KMS-11 (cell line): ENCODE data around the gene CPHXL.

Experiments
- H2AFZ ChIP-seq: fragments of 200-600 bp; sonication (generic); 2 replicates; pipeline ENCODE4 v1.6.1; 2016; ENCODE audit warnings: antibody characterized with exemption, mixed run types, low read depth
- H3K27ac ChIP-seq: fragments of 200-600 bp; sonication (generic); 2 replicates; pipeline ENCODE4 v1.6.1; 2016; ENCODE audit warnings: mild to moderate bottlenecking, mixed run types
- H3K27me3 ChIP-seq: fragments of 200-600 bp; sonication (generic); 2 replicates; pipeline ENCODE4 v1.6.1; 2017; ENCODE audit warnings: mild to moderate bottlenecking, low read depth, mixed run types, moderate library complexity; ENCODE audit not compliant: insufficient read depth
- H3K36me3 ChIP-seq: fragments of 200-600 bp; sonication (generic); 2 replicates; pipeline ENCODE4 v1.6.1; 2017; ENCODE audit warnings: mild to moderate bottlenecking, mixed run types; ENCODE audit not compliant: insufficient read depth
- H3K4me1 ChIP-seq: fragments of 200-600 bp; sonication (generic); 2 replicates; pipeline ENCODE4 v1.6.1; 2016; ENCODE audit warnings: mild to moderate bottlenecking, low read depth, mixed run types; ENCODE audit not compliant: poor library complexity, severe bottlenecking
- H3K4me2 ChIP-seq: fragments of 200-600 bp; sonication (generic); 2 replicates; pipeline ENCODE4 v1.7.0; 2016; ENCODE audit warnings: mild to moderate bottlenecking, mixed run types
- H3K4me3 ChIP-seq: fragments of 200-600 bp; sonication (generic); IDR thresholded peaks from 2 replicates; pipeline ENCODE4 v1.6.1; 2017; ENCODE audit warnings: low read depth, low read length, mixed read lengths; ENCODE audit not compliant: insufficient read depth
- H3K79me2 ChIP-seq: fragments of 200-600 bp; sonication (generic); 2 replicates; pipeline ENCODE4 v1.6.1; 2016; ENCODE audit warnings: low read depth, mixed run types; ENCODE audit not compliant: insufficient read depth
- H3K9ac ChIP-seq: fragments of 200-600 bp; sonication (generic); 2 replicates; pipeline ENCODE4 v1.6.1; 2016; ENCODE audit warnings: mild to moderate bottlenecking, mixed run types
- H4K20me1 ChIP-seq: fragments of 200-600 bp; sonication (generic); 2 replicates; pipeline ENCODE4 v1.6.1; 2016; ENCODE audit warnings: mild to moderate bottlenecking, mixed run types; ENCODE audit not compliant: insufficient read depth
- TF ChIP-seq, protein P1 (sequence below): fragments of 200-600 bp; sonication (generic); conservative IDR thresholded peaks from 2 replicates; pipeline ENCODE4 v1.6.1; 2017; ENCODE audit warnings: low read depth, mild to moderate bottlenecking, antibody characterized with exemption, low read length, moderate library complexity, mixed read lengths

CPHXL gene

GRCh38 chr16:75726390-75726789 is at the start of gene CPHXL:
CPHXL (minus strand) TSS chr16:75726490; CDS start chr16:75726442, 48 bp downstream.
- no peaks in the 10 kb centered on the region for H3K27me3 ChIP-seq
- no peak within 1 kb of the TSS for H3K4me3 ChIP-seq
- no peaks in the 10 kb centered on the region for H3K79me2 ChIP-seq
- H4K20me1 ChIP-seq, result no peaks in the 10 kb centered on the region
- no peak within 1 kb of the TSS for H3K4me2 ChIP-seq
- H3K4me1 ChIP-seq, result no peaks in the 10 kb centered on the region
- TF ChIP-seq, protein P1, sequence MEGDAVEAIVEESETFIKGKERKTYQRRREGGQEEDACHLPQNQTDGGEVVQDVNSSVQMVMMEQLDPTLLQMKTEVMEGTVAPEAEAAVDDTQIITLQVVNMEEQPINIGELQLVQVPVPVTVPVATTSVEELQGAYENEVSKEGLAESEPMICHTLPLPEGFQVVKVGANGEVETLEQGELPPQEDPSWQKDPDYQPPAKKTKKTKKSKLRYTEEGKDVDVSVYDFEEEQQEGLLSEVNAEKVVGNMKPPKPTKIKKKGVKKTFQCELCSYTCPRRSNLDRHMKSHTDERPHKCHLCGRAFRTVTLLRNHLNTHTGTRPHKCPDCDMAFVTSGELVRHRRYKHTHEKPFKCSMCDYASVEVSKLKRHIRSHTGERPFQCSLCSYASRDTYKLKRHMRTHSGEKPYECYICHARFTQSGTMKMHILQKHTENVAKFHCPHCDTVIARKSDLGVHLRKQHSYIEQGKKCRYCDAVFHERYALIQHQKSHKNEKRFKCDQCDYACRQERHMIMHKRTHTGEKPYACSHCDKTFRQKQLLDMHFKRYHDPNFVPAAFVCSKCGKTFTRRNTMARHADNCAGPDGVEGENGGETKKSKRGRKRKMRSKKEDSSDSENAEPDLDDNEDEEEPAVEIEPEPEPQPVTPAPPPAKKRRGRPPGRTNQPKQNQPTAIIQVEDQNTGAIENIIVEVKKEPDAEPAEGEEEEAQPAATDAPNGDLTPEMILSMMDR, result no peak
- H3K27ac ChIP-seq, result no peak within 1 kb of the TSS
- no peak within 1 kb of the TSS for H3K9ac ChIP-seq
- no peak within 1 kb of the TSS for H2AFZ ChIP-seq
- H3K36me3 ChIP-seq, result no peaks in the 10 kb centered on the region

- Histone ChIP-seq H3K27me3 (no peaks in the 10 kb centered on the region), H2AFZ (no peak overlapping the region), H3K4me1 (no peaks in the 10 kb centered on the region), H3K27ac (no peak overlapping the region), H4K20me1 (no peaks in the 10 kb centered on the region), H3K9ac (no peak overlapping the region), H3K36me3 (no peaks in the 10 kb centered on the region), H3K4me3 (no peak overlapping the region), H3K79me2 (no peaks in the 10 kb centered on the region), H3K4me2 (no peak overlapping the region)
- TF ChIP-seq, protein P1, result no peak
Measured at GRCh38 chr16:75774197-75774596, 47.9 kb upstream of the CPHXL start.

- Histone ChIP-seq H3K27ac (no peak overlapping the region), H3K36me3 (no peaks in the 10 kb centered on the region), H3K9ac (no peak overlapping the region), H3K4me3 (no peak overlapping the region), H3K79me2 (no peaks in the 10 kb centered on the region), H3K27me3 (no peaks in the 10 kb centered on the region), H4K20me1 (no peaks in the 10 kb centered on the region), H3K4me2 (no peak overlapping the region), H3K4me1 (no peaks in the 10 kb centered on the region), H2AFZ (no peak overlapping the region)
- TF ChIP-seq, protein P1, result no peak
Measured at GRCh38 chr16:75770051-75770450, 43.8 kb upstream of the CPHXL start.

GRCh38 chr16:75764154-75764768 is 38.0 kb upstream of the CPHXL start:
- Histone ChIP-seq H3K27ac (no peak overlapping the region), H3K4me3 (no peak overlapping the region), H3K79me2 (no peaks in the 10 kb centered on the region), H4K20me1 (no peaks in the 10 kb centered on the region), H3K4me1 (peaks cover 6% of the 10 kb centered on the region), H3K36me3 (no peaks in the 10 kb centered on the region), H3K4me2 (no peak overlapping the region), H3K9ac (no peak overlapping the region), H3K27me3 (no peaks in the 10 kb centered on the region), H2AFZ (peak overlapping the region; percentile 62)
- TF ChIP-seq, protein P1, result peak; percentile 77
